ENCODE measurements around the gene STAMBPL1.
A peak's percentile ranks its signal among the peaks of the same experiment; 100 is the strongest.
"Not testable (repeated sequence)": the region's sequence is repeated elsewhere in the genome, so short reads cannot be mapped to it uniquely, and the experiment has no call there.

The STAMBPL1 gene

DNA sequence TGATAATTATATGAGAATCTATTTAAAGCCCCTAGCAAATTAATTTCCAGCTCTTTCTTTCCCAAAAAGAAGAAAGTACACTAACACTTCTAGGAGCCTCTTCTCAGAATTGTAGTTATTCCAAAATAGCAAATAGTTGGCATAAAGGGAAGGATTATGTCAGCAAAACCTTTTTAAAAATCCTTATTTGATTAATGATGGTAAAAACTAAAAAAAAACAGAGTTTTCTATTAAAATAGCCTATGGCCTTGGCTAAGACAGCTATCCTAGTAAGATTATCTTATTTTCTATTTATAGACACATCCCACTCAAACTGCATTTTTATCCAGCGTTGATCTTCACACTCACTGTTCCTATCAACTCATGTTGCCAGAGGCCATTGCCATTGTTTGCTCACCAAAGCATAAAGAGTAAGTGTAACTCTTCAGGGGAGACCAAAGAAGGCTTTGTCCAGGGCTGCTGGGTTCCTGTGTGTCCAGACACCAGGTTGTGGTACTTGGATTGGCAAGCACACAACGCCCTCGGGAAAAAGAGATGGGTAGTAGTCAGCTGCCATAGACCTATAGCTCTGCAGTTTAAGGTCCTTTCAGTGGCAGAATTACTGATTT, 41.0 kb downstream of the STAMBPL1 start:
- no peak for DNase-seq (ENCODE audit: low read depth)

DNA sequence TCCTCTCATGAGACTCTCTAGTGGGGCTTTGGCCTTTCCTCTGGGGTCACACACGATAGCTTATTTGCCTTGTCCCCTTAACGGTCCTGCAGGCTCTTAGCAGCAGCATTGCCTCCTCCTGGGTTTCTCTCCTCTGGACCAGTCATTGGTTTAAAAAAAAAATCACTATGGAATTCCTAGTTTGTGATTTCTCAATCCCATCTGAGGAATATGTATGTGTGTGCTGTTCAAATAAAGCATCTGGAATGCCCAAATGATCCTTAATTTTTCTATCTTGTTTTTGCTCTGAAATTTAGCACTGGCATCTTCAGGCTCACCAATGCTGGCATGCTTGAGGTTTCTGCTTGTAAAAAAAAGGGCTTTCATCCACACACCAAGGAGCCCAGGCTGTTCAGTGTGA, 42.0 kb downstream of the STAMBPL1 start:
- peak; percentile 25 for DNase-seq (ENCODE audit: low read depth)

GRCh38 chr10:88923520-88923919, 43.5 kb downstream of the STAMBPL1 start:
- peak; percentile 88 for DNase-seq (ENCODE audit: low read depth)

GRCh38 chr10:88926566-88927415, 46.7 kb downstream of the STAMBPL1 start:
- DNase-seq (ENCODE audit: low read depth), result peak; percentile 98

GRCh38 chr10:88927416-88927690, 47.3 kb downstream of the STAMBPL1 start:
- no peak for DNase-seq (ENCODE audit: low read depth)

DNA sequence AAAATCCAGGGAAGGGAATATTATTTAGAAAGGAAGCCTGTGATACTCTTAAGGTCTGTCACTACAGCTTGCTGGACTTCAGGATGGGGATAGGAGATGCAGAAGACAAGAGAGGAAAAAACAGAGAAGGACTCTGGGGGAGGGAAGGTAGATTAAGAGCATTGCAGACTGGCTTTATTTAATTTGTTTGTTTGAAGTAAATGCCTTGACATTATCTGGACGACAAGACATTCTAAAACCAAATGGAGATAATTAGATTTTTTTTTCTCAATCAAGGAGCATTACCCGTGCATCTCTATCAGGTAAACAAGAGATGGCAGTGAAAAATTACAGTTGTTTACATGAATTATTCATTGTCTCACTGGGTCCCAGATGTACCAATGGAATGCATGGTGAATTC, 48.2 kb downstream of the STAMBPL1 start:
- no peak for DNase-seq (ENCODE audit: low read depth)

DNA sequence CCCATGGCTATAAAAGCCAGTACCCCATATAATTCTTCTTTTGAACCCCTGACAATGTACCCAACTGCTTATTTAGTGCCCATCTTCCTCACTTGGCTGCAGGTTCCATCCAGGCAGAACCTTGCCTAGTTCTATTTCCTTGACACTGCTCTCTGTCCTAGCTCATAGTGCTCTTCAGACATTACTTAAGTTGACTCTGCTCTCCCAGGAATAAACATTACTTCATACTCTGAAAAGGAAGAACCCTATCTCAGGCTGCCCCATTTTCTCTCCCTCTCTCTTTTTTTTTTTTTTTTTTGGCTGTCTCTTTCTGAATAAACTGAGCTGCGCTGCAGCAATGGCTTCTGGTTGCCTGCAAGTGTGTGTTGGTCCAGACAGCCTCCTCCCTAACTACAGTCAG, 51.5 kb downstream of the STAMBPL1 start:
- no peak for DNase-seq (ENCODE audit: low read depth)

DNA sequence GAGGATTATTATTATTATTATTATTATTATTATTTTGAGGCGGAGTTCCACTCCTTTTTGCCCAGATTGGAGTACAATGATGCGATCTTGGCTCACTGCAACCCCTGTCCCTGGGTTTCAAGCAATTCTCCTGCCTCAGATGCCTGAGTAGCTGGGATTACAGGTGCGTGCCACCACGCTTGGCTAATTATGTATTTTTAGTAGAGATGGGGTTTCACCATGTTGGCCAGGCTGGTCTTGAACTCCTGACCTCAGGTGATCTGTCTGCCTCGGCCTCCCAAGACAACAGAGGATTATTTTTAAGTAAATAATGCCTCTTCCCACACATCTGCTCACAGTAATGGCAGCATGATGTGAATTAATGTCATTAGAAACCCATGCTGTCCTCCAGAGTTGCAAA, 52.0 kb downstream of the STAMBPL1 start:
- not testable (repeated sequence) for DNase-seq (ENCODE audit: low read depth)

DNA sequence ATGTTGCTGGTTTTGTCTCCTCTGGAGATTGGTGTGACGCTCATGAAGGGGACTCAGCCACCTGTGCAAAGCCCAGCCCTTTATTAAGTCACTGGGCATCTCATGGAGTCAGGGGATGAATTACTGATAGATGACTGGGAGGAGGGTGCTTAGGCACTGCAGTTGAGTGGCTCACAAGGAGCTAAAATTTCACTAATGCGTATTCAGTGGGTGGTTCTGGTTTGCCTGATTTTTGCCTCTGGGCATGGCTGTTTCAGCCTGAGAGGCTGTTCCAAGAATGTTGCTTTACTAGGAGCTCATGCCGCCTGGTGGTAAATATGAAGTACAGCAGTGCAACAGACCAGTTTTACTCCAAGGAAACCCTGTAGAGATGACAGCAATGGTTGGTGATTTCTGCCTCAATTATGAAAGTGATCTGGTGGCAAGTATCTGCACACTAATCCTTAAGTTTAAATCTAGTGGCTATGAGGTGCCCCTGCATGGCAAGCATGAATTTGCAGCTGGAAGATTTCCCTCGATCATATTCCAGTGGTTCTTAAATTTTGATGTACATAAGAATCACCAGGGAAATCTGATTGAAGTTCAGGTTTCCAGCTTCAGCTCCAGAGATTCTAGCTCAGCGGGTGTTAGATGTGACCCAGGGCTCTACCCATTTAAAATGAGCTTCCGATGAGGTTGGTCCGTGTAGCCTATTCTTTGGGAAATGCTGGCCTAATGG, 52.7 kb downstream of the STAMBPL1 start:
- peak; percentile 71 for DNase-seq (ENCODE audit: low read depth)

DNA sequence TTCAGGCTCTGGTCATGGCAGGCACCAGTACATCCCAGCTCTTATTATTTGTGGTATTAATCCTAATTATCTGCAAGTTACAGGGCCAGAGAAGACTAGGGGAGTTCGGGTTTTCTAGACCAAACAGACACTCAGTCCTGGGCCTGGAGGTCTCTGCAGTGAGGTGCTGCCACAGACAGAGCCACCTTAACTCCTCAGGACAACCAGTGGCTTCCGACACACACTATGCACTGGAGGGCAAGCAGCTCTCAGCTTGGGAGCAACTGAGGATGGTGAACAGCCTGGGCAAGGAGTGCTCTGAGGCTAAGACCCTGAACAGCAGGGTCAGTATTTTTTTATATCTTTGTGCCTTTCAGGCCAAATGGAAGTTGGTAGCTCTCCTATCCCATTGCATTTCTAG, 53.5 kb downstream of the STAMBPL1 start:
- no peak for DNase-seq (ENCODE audit: low read depth)

GRCh38 chr10:88934900-88935672, 55.0 kb downstream of the STAMBPL1 start:
- peak; percentile 81 for DNase-seq (ENCODE audit: low read depth)

DNA sequence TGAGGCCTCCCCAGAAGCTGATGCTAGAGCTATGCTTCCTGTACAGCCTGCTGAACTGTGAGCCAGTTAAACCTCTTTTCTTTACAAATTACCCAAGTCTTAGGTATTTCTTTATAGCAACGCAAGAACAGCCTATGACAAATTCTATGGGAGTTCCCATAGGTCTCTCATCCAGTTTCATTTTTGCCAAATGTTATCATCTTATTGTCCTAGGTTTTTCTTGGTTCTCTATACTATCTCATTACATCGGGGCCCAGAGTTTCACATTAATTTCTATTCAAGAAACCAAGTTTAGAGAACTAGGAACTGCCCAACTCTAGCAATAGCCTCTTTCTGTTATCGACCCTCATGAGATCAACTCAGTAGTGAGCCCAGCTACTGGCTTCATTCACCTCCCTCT, 56.6 kb downstream of the STAMBPL1 start:
- DNase-seq (ENCODE audit: low read depth), result no peak

DNA sequence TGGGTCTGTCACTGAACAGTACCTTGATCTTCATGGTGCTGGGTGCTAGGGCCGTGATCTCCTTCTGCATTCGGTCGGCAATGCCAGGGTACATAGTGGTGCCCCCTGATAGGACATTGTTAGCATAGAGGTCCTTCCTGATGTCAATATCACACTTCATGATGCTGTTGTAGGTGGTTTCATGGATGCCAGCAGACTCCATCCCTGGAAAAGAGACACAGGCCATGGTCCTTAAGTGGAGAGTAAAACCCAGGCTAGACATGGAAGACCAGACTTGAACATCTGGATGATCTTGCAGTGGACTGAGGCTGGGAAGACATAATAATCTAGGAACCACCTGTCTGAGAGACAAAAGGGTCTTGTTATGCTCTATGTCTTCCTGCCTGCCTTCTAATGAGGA, 58.0 kb downstream of the STAMBPL1 start:
- DNase-seq (ENCODE audit: low read depth), result no peak

- DNase-seq (ENCODE audit: low read depth), result no peak
These were observed 58.9 kb downstream of the STAMBPL1 start for GRCh38 chr10:88938938-88939337.

- no peak for DNase-seq (ENCODE audit: low read depth)
These were observed 61.0 kb downstream of the STAMBPL1 start for GRCh38 chr10:88941026-88941425.

DNA sequence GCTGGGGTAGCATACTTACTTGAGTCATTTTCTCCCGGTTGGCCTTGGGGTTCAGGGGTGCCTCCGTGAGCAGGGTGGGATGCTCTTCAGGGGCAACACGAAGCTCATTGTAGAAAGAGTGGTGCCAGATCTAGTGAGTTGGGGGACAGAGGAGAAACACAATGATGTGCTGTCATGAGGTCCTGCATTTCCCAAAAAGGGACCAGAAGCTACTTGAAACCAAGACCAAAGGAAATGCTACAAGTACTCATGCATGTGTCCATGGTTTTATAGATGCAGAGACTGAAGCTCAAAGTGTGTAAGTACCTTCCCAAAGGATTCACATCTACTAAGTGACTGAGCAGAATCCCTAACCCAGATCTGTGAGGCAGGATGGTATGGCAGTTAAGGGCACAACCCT, 63.7 kb downstream of the STAMBPL1 start:
- no peak for DNase-seq (ENCODE audit: low read depth)

- DNase-seq (ENCODE audit: low read depth), result no peak
These were observed 64.8 kb downstream of the STAMBPL1 start for GRCh38 chr10:88944813-88945212.

- DNase-seq (ENCODE audit: low read depth), result no peak
These were observed 66.2 kb downstream of the STAMBPL1 start for GRCh38 chr10:88946200-88946599.

- DNase-seq (ENCODE audit: low read depth), result peak; percentile 81
These were observed 67.0 kb downstream of the STAMBPL1 start for GRCh38 chr10:88946965-88947590.

GRCh38 chr10:88949051-88949450, 69.0 kb downstream of the STAMBPL1 start:
- DNase-seq (ENCODE audit: low read depth), result no peak

DNA sequence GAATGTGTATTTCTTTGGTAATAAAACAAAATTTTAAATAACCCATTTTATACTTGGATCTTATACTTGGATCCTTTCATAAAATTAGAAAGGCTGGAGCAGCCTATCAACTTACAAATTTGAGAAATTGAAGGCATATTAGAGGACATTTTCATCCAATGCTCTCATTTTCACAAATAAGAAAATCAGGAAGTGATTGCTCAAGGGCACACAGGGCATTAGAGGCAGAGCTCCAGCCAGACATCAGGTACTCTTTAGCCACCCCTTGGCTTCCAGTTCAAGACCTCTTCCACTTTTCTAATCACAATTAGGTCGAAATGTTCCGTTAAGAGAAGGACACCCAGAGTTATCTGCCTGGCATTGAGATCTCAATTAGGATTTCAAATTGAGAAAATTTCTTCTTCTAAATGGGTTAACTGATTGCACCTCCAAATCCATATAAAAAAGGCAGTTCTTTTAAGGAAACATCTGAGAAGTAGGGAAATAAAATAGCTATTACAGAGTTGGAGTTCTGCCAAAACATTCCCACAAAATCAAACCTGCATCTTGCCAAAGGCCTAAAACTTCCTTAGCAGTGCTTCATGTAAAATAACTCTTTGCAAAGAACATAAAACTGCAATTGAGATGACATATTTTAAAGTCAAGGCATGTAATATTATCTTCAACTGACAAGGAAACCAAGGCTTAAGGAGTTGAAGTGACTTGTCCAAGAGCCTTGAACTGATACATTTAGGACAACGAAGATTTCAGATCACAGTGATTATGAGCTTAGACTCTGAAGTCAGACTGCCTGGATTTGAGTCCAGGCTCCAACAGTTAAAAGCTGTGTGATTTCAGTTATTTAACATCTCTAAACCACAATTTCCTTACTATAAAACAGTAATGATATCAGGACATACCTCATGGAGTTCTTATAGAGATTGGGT, 70.1 kb downstream of the STAMBPL1 start:
- no peak for DNase-seq (ENCODE audit: low read depth)
